H1 (cell line): ENCODE results near the gene FMO4. TPM values are rescaled to one million over a fixed set of nuclear protein-coding genes. Genes with fewer than 3 reads are reported as not detected.

Experiments
- CTBP2 ChIP-seq: IDR thresholded peaks from 2 replicates; pipeline ENCODE4 v1.7.0; 2011; ENCODE audit warnings: borderline replicate concordance, mild to moderate bottlenecking, moderate library complexity, mixed read lengths, low read length; ENCODE audit not compliant: insufficient read depth, insufficient read length
- GTF2F1 ChIP-seq: IDR thresholded peaks from 2 replicates; pipeline ENCODE4 v1.6.1; 2012; ENCODE audit warnings: low read depth, low read length, improper control_type of control experiment, borderline replicate concordance
- NANOG ChIP-seq: IDR thresholded peaks from 2 replicates; pipeline ENCODE4 v1.6.1; 2011; ENCODE audit warnings: low read length, low read depth, mild to moderate bottlenecking, inconsistent platforms; ENCODE audit not compliant: insufficient read depth, poor library complexity, severe bottlenecking
- POU5F1 ChIP-seq: IDR thresholded peaks from 2 replicates; pipeline ENCODE4 v1.6.1; 2011; ENCODE audit warnings: low read depth, mild to moderate bottlenecking, low read length, moderate library complexity
- RBBP5 ChIP-seq: IDR thresholded peaks from 2 replicates; pipeline ENCODE4 v1.7.1; 2012; ENCODE audit warnings: low read depth, mild to moderate bottlenecking, inconsistent platforms, low read length, moderate library complexity, borderline replicate concordance
- SP2 ChIP-seq: IDR thresholded peaks from 2 replicates; pipeline ENCODE4 v1.6.1; 2012; ENCODE audit warnings: mild to moderate bottlenecking, low read length, inconsistent platforms
- TAF7 ChIP-seq: optimal IDR thresholded peaks from 2 replicates; pipeline ENCODE3; 2011; ENCODE audit warnings: low read depth, mild to moderate bottlenecking, inconsistent platforms, low read length, moderate library complexity, borderline replicate concordance
- polyA plus RNA-seq, 7 experiments: library from polyadenylated mRNA; depleted of rRNA in 3 of 7; stranded (reverse) in 5 of 7; unstranded in 2 of 7; fragments of >200 nt in 5 of 7; fragments of 200-250 nt in 2 of 7; gene quantifications; 1 replicate in 5 of 7; 2 replicates in 1 of 7; 4 replicates in 1 of 7; pipeline versions ENCODE4 v1.2.1 to v1.2.3, GENCODE V29; 2011 to 2013; ENCODE audit warnings: missing spikeins in 2 of 7, mixed read lengths in 2 of 7
- total RNA-seq: library from RNA; stranded (reverse); fragmentation: NEBNext Ultra II Directional; extraction: Animal tissue kit (Norgen Biotek cat#: 25700); gene quantifications from 2 replicates; pipeline ENCODE4 v1.2.1, GENCODE V29; 2021

FMO4 gene
- total and polyA plus RNA-seq, 2 of the 8 experiments (the other 6 are each of a cell fraction or from before 2014, with no cell fraction given), result 1.5 to 2.3 TPM

DNA sequence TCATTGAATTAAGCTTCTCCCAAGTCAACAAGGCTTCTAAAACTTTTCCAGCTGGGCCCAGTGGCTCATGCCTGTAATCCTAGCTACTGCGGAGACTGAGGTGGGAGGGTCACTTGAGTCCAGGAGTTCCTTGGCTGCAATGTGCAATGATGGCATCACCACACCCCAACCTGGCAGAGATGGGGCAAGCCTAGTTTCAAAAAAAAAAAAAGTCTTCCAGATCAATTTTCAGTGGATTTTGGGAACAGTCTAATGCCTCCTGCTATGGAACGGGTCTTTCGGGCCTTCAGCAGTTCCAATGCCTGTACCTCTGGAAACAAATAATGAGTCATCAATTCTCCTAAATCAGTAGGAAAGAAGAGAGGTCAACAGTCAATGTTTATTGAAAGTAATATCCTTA is 38.0 kb downstream of the FMO4 start (continued):
- TF ChIP-seq GTF2F1 (no peak), CTBP2 (no peak), RBBP5 (no peak), POU5F1 (no peak), NANOG (no peak), SP2 (no peak), TAF7 (no peak)
- TF ChIP-seq, all 59 proteins: peak for 0
